Prostate gland (tissue), 2 donors: Measurements from ENCODE around the gene OR52A5. TPM values are rescaled to one million over a fixed set of nuclear protein-coding genes. Genes with fewer than 3 reads are reported as not detected.

ENCODE experiments used
- DNase-seq: peaks from one replicate; pipeline ENCODE4 v3.0.0-alpha.2; 2019; ENCODE audit warnings: low spot score
- H3K27ac ChIP-seq, 2 donors: fragments of 200-600 bp; sonication (generic); 2 replicates each; pipeline ENCODE4 v1.5.1; 2017 to 2019
- H3K27me3 ChIP-seq: fragments of 200-600 bp; sonication (generic); replicated peaks from 2 replicates; pipeline ENCODE4 v1.5.1; 2019; ENCODE audit not compliant: insufficient read depth
- H3K36me3 ChIP-seq, 2 donors: fragments of 200-600 bp; sonication (generic); 1 replicate in 1 of 2; 2 replicates in 1 of 2; pipeline versions ENCODE4 v1.5.1 to v1.8.1; 2017 to 2019
- H3K4me1 ChIP-seq: fragments of 200-600 bp; sonication (generic); replicated peaks from 2 replicates; pipeline ENCODE4 v1.5.1; 2019
- H3K4me3 ChIP-seq, 2 donors: fragments of 200-600 bp; sonication (generic); 2 replicates each; pipeline ENCODE4 v1.5.1; 2017 to 2019
- H3K9me3 ChIP-seq: fragments of 200-600 bp; sonication (generic); 2 replicates; pipeline ENCODE4 v1.5.1; 2017
- POLR2A ChIP-seq: fragments of 450-650 bp; IDR thresholded peaks from one replicate; pipeline ENCODE4 v1.6.1; 2016; ENCODE audit warnings: antibody characterized with exemption, mild to moderate bottlenecking
- POLR2AphosphoS5 ChIP-seq: sonication (generic); formaldehyde crosslinking; IDR thresholded peaks from one replicate; pipeline ENCODE4 v1.6.1; 2017; ENCODE audit warnings: antibody characterized with exemption
- WGBS: methylation state at CpG from one replicate; pipeline ENCODE4 v1.1.5; 2018; 5-methylcytosine and 5-hydroxymethylcytosine counted together
- intact Hi-C: fragments of 100-400 bp; cut with DNase I; formaldehyde crosslinking; loops from one replicate; pipeline ENCODE4 v1.14.2; 2022
- total RNA-seq, 2 donors: library from RNA; depleted of rRNA; stranded (reverse); fragments of >200 nt; gene quantifications; one replicate each; pipeline ENCODE4 v1.1.0, GENCODE V29; 2016
- TF ChIP-seq, protein P1 (sequence below), 4 experiments: fragments of 200-600 bp in 2 of 4; fragments of 450-650 bp in 2 of 4; sonication (generic) in 2 of 4; IDR thresholded peaks; 1 replicate in 3 of 4; 2 replicates in 1 of 4; pipeline ENCODE4 v1.5.1; 2016 to 2019; ENCODE audit warnings: antibody characterized with exemption in 4 of 4, mild to moderate bottlenecking in 2 of 4, moderate library complexity in 2 of 4

OR52A5 gene
- total RNA-seq, 2 donors from 2014 or later, result not detected

GRCh38 chr11:5124891-5125620, 13.1 kb downstream of the OR52A5 start:
- DNase-seq, result no peak
- 50% methylated on average over 4 of the region's 4 CpGs for WGBS
- no peaks in the 10 kb centered on the region for H3K4me1 ChIP-seq
- no peak overlapping the region for H3K27ac ChIP-seq
- H3K4me3 ChIP-seq, result no peak overlapping the region
- H3K36me3 ChIP-seq, result no peaks in the 10 kb centered on the region
- intact Hi-C loops, result loop anchor here (5.0 kb wide), 1 partner anchor 682 kb away; the partner anchor contains the start of gene OR52N2
- no peaks in the 10 kb centered on the region for H3K27me3 ChIP-seq
- no peaks in the 10 kb centered on the region for H3K9me3 ChIP-seq
- TF ChIP-seq, protein P1, sequence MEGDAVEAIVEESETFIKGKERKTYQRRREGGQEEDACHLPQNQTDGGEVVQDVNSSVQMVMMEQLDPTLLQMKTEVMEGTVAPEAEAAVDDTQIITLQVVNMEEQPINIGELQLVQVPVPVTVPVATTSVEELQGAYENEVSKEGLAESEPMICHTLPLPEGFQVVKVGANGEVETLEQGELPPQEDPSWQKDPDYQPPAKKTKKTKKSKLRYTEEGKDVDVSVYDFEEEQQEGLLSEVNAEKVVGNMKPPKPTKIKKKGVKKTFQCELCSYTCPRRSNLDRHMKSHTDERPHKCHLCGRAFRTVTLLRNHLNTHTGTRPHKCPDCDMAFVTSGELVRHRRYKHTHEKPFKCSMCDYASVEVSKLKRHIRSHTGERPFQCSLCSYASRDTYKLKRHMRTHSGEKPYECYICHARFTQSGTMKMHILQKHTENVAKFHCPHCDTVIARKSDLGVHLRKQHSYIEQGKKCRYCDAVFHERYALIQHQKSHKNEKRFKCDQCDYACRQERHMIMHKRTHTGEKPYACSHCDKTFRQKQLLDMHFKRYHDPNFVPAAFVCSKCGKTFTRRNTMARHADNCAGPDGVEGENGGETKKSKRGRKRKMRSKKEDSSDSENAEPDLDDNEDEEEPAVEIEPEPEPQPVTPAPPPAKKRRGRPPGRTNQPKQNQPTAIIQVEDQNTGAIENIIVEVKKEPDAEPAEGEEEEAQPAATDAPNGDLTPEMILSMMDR (IDR thresholded peaks at IDR 0.05), result no peak
- TF ChIP-seq POLR2AphosphoS5, result no peak
- TF ChIP-seq POLR2A, result no peak

DNA sequence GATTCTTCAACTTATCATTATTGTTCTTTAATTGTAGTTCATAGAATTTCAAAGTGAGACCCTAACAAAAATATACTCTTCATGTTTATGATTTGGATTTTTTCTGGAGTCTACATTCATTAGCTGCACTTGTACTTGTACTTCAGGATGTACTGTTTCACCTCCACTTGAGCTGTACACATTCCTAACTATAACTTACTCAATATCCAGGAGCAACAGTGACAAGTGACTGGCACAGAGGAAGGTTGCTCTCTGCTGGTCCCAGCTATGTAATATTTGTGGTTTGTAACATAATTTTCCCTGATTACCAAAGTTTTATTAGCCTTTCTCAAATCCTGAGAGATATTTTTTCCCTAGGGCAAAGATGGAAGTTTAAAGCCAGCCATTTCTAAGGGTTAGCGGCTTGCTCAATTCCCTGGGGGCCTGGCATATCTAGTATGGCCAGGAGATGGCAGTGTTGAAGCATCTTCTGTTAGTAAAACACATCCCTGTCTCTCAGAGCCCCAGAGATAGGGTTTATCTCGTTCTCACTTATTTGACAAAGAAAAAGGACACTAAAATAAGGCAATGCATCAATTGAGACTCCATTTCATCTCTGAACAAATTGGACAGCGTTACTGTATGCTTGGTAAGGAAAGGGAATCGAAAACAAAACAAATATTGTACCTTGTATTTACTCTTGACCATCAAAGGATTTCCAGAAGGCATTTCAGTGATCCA, 14.2 kb downstream of the OR52A5 start:
- Histone ChIP-seq H3K27me3 (no peaks in the 10 kb centered on the region), H3K4me1 (no peaks in the 10 kb centered on the region), H3K27ac (no peak overlapping the region), H3K36me3 (no peaks in the 10 kb centered on the region), H3K4me3 (no peak overlapping the region), H3K9me3 (no peaks in the 10 kb centered on the region)
- intact Hi-C loops, result no loop called here
- 6% methylated on average over 4 of the region's 4 CpGs for WGBS
- TF ChIP-seq, protein P1 (IDR thresholded peaks at IDR 0.05), result peak in 3 of 4 experiments; percentile 63 to 71 (median 66)
- TF ChIP-seq POLR2AphosphoS5, result no peak
- peak; percentile 37 for DNase-seq

DNA sequence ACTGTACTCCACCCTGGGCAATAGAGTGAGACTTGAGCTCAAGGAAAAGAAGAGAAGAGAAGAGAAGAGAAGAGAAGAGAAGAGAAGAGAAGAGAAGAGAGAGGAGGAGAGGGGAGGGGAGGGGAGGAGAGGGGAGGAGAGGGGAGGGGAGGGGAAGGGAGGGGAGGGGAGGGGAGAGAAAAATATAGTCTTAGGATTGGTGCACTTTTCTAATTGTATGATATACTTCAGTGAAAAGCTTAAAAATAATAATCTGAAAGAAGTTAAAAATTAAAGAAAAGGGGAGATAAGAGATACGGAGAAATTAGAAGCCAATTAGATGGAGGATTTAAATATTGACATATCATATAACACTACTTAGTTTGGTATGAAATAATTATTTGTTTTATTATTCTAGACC, 19.3 kb downstream of the OR52A5 start:
- Histone ChIP-seq H3K27me3 (no peaks in the 10 kb centered on the region), H3K4me1 (no peaks in the 10 kb centered on the region), H3K4me3 (no peak overlapping the region), H3K9me3 (no peaks in the 10 kb centered on the region), H3K36me3 (no peaks in the 10 kb centered on the region), H3K27ac (no peak overlapping the region)
- TF ChIP-seq POLR2A, result no peak
- TF ChIP-seq POLR2AphosphoS5, result no peak
- TF ChIP-seq, protein P1 (IDR thresholded peaks at IDR 0.05), result no peak
- 47% methylated on average over 1 of the region's 1 CpG for WGBS
- no peak for DNase-seq
- intact Hi-C loops, result no loop called here

GRCh38 chr11:5117588-5117987, 20.6 kb downstream of the OR52A5 start:
- intact Hi-C loops, result no loop called here
- Histone ChIP-seq H3K4me3 (no peak overlapping the region), H3K4me1 (no peaks in the 10 kb centered on the region), H3K27ac (no peak overlapping the region), H3K9me3 (no peaks in the 10 kb centered on the region), H3K27me3 (no peaks in the 10 kb centered on the region), H3K36me3 (no peaks in the 10 kb centered on the region)
- TF ChIP-seq, protein P1 (IDR thresholded peaks at IDR 0.05), result no peak
- TF ChIP-seq POLR2AphosphoS5 (no peak), POLR2A (no peak)
- DNase-seq, result no peak
